ENCODE measurements around the gene RAB3D.

DNA sequence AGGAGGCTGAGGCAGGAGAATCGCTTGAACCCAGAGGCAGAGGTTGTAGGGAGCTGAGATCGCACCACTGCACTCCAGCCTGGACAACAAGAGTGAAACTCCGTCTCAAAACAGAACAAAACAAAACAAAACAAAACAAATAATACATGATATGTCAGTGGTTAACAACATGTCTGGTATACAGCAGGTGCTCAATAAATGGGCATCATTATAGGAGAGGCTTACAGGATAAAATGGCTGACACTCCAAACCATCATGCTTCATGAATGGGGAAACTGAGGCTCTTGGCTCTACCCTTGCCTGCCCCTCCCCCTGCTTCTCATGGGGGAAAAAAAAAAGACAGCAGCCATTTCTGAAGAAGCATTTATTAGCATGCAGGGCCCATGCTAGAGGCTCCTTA is 3.0 kb upstream of the RAB3D start:
- TF ChIP-seq POLR2A (IDR thresholded peaks at IDR 0.05) = no peak
- TF ChIP-seq, protein P1, sequence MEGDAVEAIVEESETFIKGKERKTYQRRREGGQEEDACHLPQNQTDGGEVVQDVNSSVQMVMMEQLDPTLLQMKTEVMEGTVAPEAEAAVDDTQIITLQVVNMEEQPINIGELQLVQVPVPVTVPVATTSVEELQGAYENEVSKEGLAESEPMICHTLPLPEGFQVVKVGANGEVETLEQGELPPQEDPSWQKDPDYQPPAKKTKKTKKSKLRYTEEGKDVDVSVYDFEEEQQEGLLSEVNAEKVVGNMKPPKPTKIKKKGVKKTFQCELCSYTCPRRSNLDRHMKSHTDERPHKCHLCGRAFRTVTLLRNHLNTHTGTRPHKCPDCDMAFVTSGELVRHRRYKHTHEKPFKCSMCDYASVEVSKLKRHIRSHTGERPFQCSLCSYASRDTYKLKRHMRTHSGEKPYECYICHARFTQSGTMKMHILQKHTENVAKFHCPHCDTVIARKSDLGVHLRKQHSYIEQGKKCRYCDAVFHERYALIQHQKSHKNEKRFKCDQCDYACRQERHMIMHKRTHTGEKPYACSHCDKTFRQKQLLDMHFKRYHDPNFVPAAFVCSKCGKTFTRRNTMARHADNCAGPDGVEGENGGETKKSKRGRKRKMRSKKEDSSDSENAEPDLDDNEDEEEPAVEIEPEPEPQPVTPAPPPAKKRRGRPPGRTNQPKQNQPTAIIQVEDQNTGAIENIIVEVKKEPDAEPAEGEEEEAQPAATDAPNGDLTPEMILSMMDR (IDR thresholded peaks at IDR 0.05) = no peak

Data from adrenal gland (tissue), 5 donors.